ENCODE data around the gene JCAD.

The JCAD gene

DNA sequence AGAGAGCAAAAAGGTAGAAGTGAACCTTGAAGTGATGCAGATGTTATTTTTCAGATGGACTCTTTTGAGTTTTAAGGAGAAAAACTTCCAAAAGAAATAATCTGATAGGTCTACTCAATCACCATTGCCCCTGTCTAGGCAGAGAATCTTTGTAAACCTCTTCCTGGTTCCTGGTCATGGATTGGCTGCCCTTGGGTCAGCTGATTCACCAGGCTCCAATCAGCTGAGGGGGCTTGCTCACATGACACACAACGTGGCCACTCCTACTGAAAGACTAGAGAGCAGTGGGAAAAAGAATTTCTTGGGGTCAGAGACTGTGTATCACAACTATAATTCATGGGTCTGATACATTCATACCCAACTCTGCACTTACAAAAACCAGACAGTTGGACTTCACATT is 20.0 kb upstream of the JCAD start:
- DNase-seq (ENCODE audit: low read depth, low spot score) = no peak
- Histone ChIP-seq H3K9me3 (ENCODE audit: low read depth, low read length) (no peaks in the 10 kb centered on the region), H3K4me3 (no peak overlapping the region), H3K27ac (no peak overlapping the region), H3K36me3 (ENCODE audit: insufficient read depth, low read length) (no peaks in the 10 kb centered on the region), H3K9ac (ENCODE audit: insufficient read length) (no peak overlapping the region)
- no peak for TF ChIP-seq EZH2 (IDR thresholded peaks at IDR 0.05)

DNA sequence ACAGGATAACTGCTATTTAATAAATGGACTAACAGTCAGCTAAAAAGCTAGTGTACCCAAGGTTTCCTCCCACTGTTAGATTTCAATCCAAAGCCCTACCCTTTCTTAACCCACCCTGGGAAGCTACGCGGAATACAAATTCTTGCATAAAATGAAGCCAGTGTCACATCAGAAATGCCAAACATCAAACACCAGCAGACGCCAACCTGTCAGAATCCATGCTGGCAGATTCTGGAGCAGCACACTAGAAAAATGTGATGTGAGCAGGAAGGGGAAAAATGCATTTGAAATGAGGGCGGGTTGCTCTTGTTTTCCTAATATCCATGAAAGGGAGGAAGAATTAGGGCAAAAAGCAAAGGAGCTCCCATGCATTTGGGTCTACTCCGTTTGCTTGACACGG is 16.1 kb upstream of the JCAD start:
- no peak overlapping the region for H3K9ac ChIP-seq (ENCODE audit: insufficient read length)

DNA sequence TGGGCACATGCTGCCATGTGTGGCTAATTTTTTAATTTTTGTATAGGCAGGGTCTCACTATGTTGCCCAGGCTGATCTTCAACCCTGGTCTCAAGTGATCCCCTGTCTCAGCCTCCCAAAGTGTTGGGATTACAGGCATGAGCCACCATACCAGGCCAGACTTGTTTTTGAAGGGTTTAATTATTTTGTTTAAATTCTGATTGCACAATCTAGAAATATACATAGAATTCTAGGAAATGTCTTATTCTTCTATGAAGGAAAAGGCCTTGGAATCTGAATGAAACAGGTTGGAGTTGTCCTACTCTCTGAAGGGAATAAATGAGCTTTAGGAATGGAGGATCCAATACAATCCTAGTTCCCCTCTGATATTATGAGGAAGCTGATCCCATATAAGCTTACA is 15.5 kb upstream of the JCAD start:
- DNase-seq (ENCODE audit: low read depth, low spot score) = no peak
- no peak overlapping the region for H3K4me3 ChIP-seq
- no peak overlapping the region for H3K9ac ChIP-seq (ENCODE audit: insufficient read length)
- TF ChIP-seq EZH2 (IDR thresholded peaks at IDR 0.05) = no peak
- no peak for TF ChIP-seq POLR2AphosphoS5 (IDR thresholded peaks at IDR 0.05; ENCODE audit: borderline replicate concordance, low read depth, low read length)
- no peak for TF ChIP-seq FOXP2 (optimal IDR thresholded peaks at IDR 0.05; ENCODE audit: control extremely low read depth, extremely low read length, insufficient read depth)
- H3K9me3 ChIP-seq (ENCODE audit: low read depth, low read length) = no peaks in the 10 kb centered on the region
- 0 out of 2 replicates have a peak overlapping the region, but pooled peaks have one; percentile 95 for H3K27ac ChIP-seq
- H3K36me3 ChIP-seq (ENCODE audit: insufficient read depth, low read length) = no peaks in the 10 kb centered on the region

More for the DNA sequence above, 16.1 kb upstream of the JCAD start:
- no peak overlapping the region for H3K4me3 ChIP-seq
- DNase-seq (ENCODE audit: low read depth, low spot score) = no peak
- H3K36me3 ChIP-seq (ENCODE audit: insufficient read depth, low read length) = no peaks in the 10 kb centered on the region
- TF ChIP-seq FOXP2 (optimal IDR thresholded peaks at IDR 0.05; ENCODE audit: control extremely low read depth, extremely low read length, insufficient read depth) (no peak), EZH2 (IDR thresholded peaks at IDR 0.05) (no peak), POLR2AphosphoS5 (IDR thresholded peaks at IDR 0.05; ENCODE audit: borderline replicate concordance, low read depth, low read length) (no peak)
- H3K9me3 ChIP-seq (ENCODE audit: low read depth, low read length) = no peaks in the 10 kb centered on the region
- no peak overlapping the region for H3K27ac ChIP-seq

DNA sequence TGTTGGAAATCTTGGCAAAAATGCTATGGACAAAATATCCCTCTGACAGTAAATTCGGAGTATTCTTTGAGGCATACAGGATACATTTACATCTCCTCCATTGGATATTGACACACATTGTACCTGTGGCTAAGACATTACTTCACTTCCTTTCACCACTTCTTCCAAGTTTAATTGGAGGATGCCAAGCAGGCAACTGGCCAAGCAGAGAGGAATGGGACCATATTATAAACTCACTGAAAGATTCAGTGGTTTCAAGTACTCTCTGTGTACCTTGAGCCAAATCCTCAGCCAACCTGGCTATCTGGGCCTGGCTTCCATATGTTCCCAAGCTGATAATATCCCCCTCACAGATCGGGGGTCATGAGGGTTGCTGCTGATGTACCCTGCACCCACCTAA is 14.7 kb upstream of the JCAD start:
- DNase-seq (ENCODE audit: low read depth, low spot score) = no peak
- H3K9ac ChIP-seq (ENCODE audit: insufficient read length) = peak overlapping the region; percentile 29
- H3K36me3 ChIP-seq (ENCODE audit: insufficient read depth, low read length) = no peaks in the 10 kb centered on the region
- H3K27ac ChIP-seq = peak overlapping the region; percentile 95
- no peaks in the 10 kb centered on the region for H3K9me3 ChIP-seq (ENCODE audit: low read depth, low read length)
- TF ChIP-seq FOXP2 (optimal IDR thresholded peaks at IDR 0.05; ENCODE audit: control extremely low read depth, extremely low read length, insufficient read depth) = no peak
- no peak for TF ChIP-seq POLR2AphosphoS5 (IDR thresholded peaks at IDR 0.05; ENCODE audit: borderline replicate concordance, low read depth, low read length)
- no peak for TF ChIP-seq EZH2 (IDR thresholded peaks at IDR 0.05)
- H3K4me3 ChIP-seq = peak overlapping the region; percentile 15; the same call in 1 of the 2 replicates

DNA sequence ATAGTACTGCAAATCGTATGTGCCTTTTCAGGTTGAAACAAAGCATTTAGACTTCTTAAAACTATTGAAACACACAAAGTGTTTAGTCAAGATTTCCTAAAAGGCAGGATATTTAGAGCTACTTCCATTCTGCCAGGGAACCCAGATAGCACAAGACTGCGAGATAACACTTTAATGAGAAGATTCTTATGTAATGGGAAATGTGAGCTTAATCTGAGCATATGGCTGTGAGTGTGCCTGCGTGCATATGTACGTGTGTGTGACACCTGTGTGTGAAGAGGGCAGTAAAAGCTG is 14.3 kb upstream of the JCAD start:
- no peaks in the 10 kb centered on the region for H3K36me3 ChIP-seq (ENCODE audit: insufficient read depth, low read length)

DNA sequence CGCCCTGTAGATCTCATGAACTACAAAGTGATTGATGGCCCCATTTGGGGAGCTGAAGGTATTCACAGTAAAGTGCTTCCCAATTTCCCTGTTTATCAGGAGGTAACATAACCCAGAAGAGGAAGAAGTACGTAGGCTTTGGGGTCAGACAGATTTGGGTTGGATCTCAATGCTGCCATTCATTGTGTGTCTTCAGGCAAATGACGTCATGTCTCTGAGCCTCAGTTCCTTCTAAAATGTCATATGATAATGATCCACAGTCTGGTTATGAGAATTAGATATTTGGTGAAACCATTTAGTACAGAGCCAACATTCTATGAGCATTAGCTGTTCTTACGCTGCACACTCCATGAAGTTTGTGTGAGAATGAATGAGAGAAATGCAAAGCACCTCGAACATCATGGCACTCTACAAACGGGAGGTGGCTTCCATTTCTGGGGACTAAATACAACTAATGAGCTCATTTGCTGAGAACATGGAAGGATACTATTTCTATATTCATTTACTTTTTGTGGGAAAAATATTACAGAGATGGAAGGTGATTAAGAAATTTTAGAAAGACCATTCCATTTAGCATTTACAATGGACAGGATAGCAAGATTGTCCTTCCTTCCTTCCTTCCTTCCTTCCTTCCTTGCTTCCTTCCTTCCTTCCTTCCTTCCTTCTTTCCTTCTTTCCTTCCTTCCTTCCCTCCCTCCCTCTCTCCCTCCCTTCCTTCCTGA is 13.8 kb upstream of the JCAD start:
- TF ChIP-seq POLR2AphosphoS5 (IDR thresholded peaks at IDR 0.05; ENCODE audit: borderline replicate concordance, low read depth, low read length) (peak; percentile 51; the same call in 1 of the 2 replicates), EZH2 (IDR thresholded peaks at IDR 0.05) (no peak), FOXP2 (optimal IDR thresholded peaks at IDR 0.05; ENCODE audit: control extremely low read depth, extremely low read length, insufficient read depth) (no peak)
- Histone ChIP-seq H3K9me3 (ENCODE audit: low read depth, low read length) (no peaks in the 10 kb centered on the region), H3K4me3 (0 out of 2 replicates have a peak overlapping the region, but pooled peaks have one; percentile 25), H3K9ac (ENCODE audit: insufficient read length) (peak overlapping the region; percentile 49), H3K27ac (peak overlapping the region; percentile 95), H3K36me3 (ENCODE audit: insufficient read depth, low read length) (no peaks in the 10 kb centered on the region)
- peak; percentile 62 for DNase-seq (ENCODE audit: low read depth, low spot score)

More for the DNA sequence above, 14.3 kb upstream of the JCAD start:
- Histone ChIP-seq H3K4me3 (peak overlapping the region; percentile 15; the same call in 1 of the 2 replicates), H3K9me3 (ENCODE audit: low read depth, low read length) (no peaks in the 10 kb centered on the region), H3K27ac (peak overlapping the region; percentile 95), H3K9ac (ENCODE audit: insufficient read length) (peak overlapping the region; percentile 29)
- DNase-seq (ENCODE audit: low read depth, low spot score) = peak; percentile 84
- TF ChIP-seq POLR2AphosphoS5 (IDR thresholded peaks at IDR 0.05; ENCODE audit: borderline replicate concordance, low read depth, low read length) (no peak), EZH2 (IDR thresholded peaks at IDR 0.05) (no peak), FOXP2 (optimal IDR thresholded peaks at IDR 0.05; ENCODE audit: control extremely low read depth, extremely low read length, insufficient read depth) (no peak)

DNA sequence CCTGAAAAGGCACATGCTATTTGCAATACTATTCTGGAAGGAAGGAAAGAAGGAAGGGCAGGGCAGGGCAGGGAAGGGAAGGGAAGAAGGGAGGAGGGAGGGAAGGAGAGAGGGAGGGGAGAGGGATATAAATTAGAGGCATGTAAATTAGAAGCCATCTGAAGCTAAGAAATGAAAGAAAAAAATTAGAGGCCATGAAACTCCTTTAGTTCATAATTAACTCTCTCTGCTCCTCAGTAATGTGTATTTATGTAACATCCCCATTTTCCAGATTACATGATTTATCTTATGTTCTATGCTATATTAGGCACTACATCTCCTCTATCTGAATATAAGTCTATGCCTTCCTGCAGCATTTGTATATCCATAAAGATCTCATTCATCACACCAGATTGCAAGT is 12.7 kb upstream of the JCAD start:
- no peaks in the 10 kb centered on the region for H3K36me3 ChIP-seq (ENCODE audit: insufficient read depth, low read length)
- TF ChIP-seq POLR2AphosphoS5 (IDR thresholded peaks at IDR 0.05; ENCODE audit: borderline replicate concordance, low read depth, low read length) (no peak), FOXP2 (optimal IDR thresholded peaks at IDR 0.05; ENCODE audit: control extremely low read depth, extremely low read length, insufficient read depth) (no peak), EZH2 (IDR thresholded peaks at IDR 0.05) (no peak)
- no peak overlapping the region for H3K9ac ChIP-seq (ENCODE audit: insufficient read length)
- peak overlapping the region; percentile 95 for H3K27ac ChIP-seq
- H3K9me3 ChIP-seq (ENCODE audit: low read depth, low read length) = no peaks in the 10 kb centered on the region
- no peak overlapping the region for H3K4me3 ChIP-seq
- no peak for DNase-seq (ENCODE audit: low read depth, low spot score)

DNA sequence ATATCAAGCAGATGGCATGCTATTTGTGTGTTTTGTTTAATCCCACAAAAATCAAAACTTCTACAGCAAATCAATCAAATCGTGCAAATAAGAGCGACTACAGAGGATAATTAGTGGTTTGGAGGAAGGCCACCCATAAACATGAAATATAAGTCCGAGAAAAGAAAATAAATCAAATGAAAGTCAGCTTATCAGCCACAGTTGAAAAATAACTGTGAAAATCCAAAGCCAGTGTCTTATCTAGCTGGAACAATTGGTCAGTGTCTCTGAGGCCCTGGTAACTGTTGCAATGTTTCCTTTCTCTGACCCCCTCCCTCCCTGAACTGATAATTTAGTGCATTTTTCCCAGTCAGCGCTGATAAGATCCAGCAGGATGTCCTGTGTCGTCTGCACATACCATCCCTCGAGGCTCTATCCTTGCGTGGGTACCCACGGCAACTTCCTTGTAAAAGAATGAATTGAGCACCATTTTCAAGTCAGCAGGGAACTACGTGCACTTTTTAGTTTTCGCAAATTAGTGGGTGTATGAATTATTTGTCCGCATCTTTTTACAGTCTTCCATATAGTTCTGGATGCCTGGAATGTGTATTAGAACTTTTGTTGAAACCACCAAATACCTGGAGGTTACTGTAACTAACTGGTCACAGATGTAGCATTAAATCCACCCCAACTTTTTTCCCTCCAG is 10.8 kb upstream of the JCAD start:
- Histone ChIP-seq H3K9ac (ENCODE audit: insufficient read length) (no peak overlapping the region), H3K9me3 (ENCODE audit: low read depth, low read length) (no peaks in the 10 kb centered on the region), H3K36me3 (ENCODE audit: insufficient read depth, low read length) (no peaks in the 10 kb centered on the region), H3K27ac (peak overlapping the region; percentile 67; the same call in 1 of the 2 replicates), H3K4me3 (peak overlapping the region; percentile 30; the same call in 1 of the 2 replicates)
- DNase-seq (ENCODE audit: low read depth, low spot score) = no peak
- TF ChIP-seq FOXP2 (optimal IDR thresholded peaks at IDR 0.05; ENCODE audit: control extremely low read depth, extremely low read length, insufficient read depth) = no peak
- no peak for TF ChIP-seq POLR2AphosphoS5 (IDR thresholded peaks at IDR 0.05; ENCODE audit: borderline replicate concordance, low read depth, low read length)
- no peak for TF ChIP-seq EZH2 (IDR thresholded peaks at IDR 0.05)

Measured in SK-N-MC (cell line).